Esophagus squamous epithelium (tissue), 5 donors: ENCODE measurements around the gene TPO. TPM values are rescaled to one million over a fixed set of nuclear protein-coding genes. Genes with fewer than 3 reads are reported as not detected.

ENCODE experiments used
- DNase-seq: peaks from one replicate; lab custom pipeline; 2025; lab: John Stamatoyannopoulos, UW
- H3K27ac ChIP-seq, 4 donors: fragments of 200-600 bp; sonication (generic); one replicate each; pipeline ENCODE4 v1.5.1; 2016 to 2019; ENCODE audit warnings: mild to moderate bottlenecking in 1 of 4
- H3K27me3 ChIP-seq, 4 donors: fragments of 200-600 bp; sonication (generic); 1 replicate in 3 of 4; 2 replicates in 1 of 4; pipeline versions ENCODE4 v1.5.1 to v1.6.0; 2017 to 2021; ENCODE audit warnings: antibody characterized with exemption in 1 of 4
- H3K36me3 ChIP-seq, 3 donors: fragments of 200-600 bp; sonication (generic); one replicate each; pipeline ENCODE4 v1.5.1; 2016 to 2019
- H3K4me1 ChIP-seq, 3 donors: fragments of 200-600 bp; sonication (generic); one replicate each; pipeline ENCODE4 v1.5.1; 2017 to 2019
- H3K4me3 ChIP-seq, 4 donors: fragments of 200-600 bp; sonication (generic); 1 replicate in 3 of 4; 2 replicates in 1 of 4; pipeline ENCODE4 v1.5.1; 2016 to 2019; ENCODE audit warnings: mild to moderate bottlenecking in 2 of 4, moderate library complexity in 1 of 4
- H3K9me3 ChIP-seq, 3 donors: fragments of 200-600 bp; sonication (generic); one replicate each; pipeline ENCODE4 v1.5.1; 2016 to 2019
- CTCF ChIP-seq, 6 experiments: fragments of 450-650 bp in 4 of 6; fragments of 200-600 bp in 2 of 6; sonication (generic) in 2 of 6; IDR thresholded peaks; one replicate each; pipeline ENCODE4 v1.5.1; 2016 to 2019; ENCODE audit warnings: antibody characterized with exemption in 6 of 6, mild to moderate bottlenecking in 4 of 6, moderate library complexity in 4 of 6
- POLR2A ChIP-seq, 4 donors: fragments of 450-650 bp; IDR thresholded peaks; one replicate each; pipeline ENCODE4 v1.6.1; 2017; ENCODE audit warnings: antibody characterized with exemption in 4 of 4, mild to moderate bottlenecking in 4 of 4, moderate library complexity in 3 of 4
- WGBS, 2 donors: methylation state at CpG; one replicate each; pipeline ENCODE4 v1.1.5; 2018; 5-methylcytosine and 5-hydroxymethylcytosine counted together
- intact Hi-C: fragments of 100-400 bp; cut with DNase I; formaldehyde crosslinking; loops from one replicate; pipeline ENCODE4 v1.15.0; 2022
- total RNA-seq, 4 donors: library from RNA; depleted of rRNA; stranded (reverse); fragments of >200 nt; gene quantifications; one replicate each; pipeline ENCODE4 v1.1.0, GENCODE V29; 2016
- donor health status: DM: yes; HTN: yes; CAD: no.

TPO gene
- total RNA-seq, 4 donors from 2014 or later, result 0.31 to 4.6 (median 2.7) TPM

- no peak overlapping the region for H3K4me3 ChIP-seq
- no peaks in the 10 kb centered on the region for H3K9me3 ChIP-seq
- no peak for DNase-seq
- no peaks in the 10 kb centered on the region for H3K4me1 ChIP-seq
- no peak overlapping the region for H3K27ac ChIP-seq
- intact Hi-C loops, result no loop called here
- no peak for TF ChIP-seq CTCF (IDR thresholded peaks at IDR 0.05)
- TF ChIP-seq POLR2A (IDR thresholded peaks at IDR 0.05), result no peak
- H3K27me3 ChIP-seq, result no peaks in the 10 kb centered on the region
- H3K36me3 ChIP-seq, result no peaks in the 10 kb centered on the region
- 83 to 85% methylated on average over 11 of the region's 11 CpGs for WGBS, 2 donors
Observed at GRCh38 chr2:1371082-1371481, 42.2 kb upstream of the TPO start.

- intact Hi-C loops, result no loop called here
Observed at GRCh38 chr2:1373830-1374229, 39.4 kb upstream of the TPO start.

GRCh38 chr2:1374287-1374686 is 39.0 kb upstream of the TPO start:
- no peaks in the 10 kb centered on the region for H3K36me3 ChIP-seq
- peaks cover 0 to 8% (median 0%) of the 10 kb centered on the region in 3 donors for H3K4me1 ChIP-seq
- WGBS, 2 donors, result 46 to 74% methylated on average over 10 to 11 of the region's 11 CpGs
- H3K27me3 ChIP-seq, result no peaks in the 10 kb centered on the region
- no peaks in the 10 kb centered on the region for H3K9me3 ChIP-seq
- DNase-seq, result no peak
- no peak for TF ChIP-seq POLR2A (IDR thresholded peaks at IDR 0.05)
- no peak for TF ChIP-seq CTCF (IDR thresholded peaks at IDR 0.05)
- H3K27ac ChIP-seq, result peak overlapping the region in 2 of 4 donors; percentile 25 to 42
- intact Hi-C loops, result no loop called here
- peak overlapping the region in 3 of 4 donors; percentile 16 to 40 (median 30) for H3K4me3 ChIP-seq

More at GRCh38 chr2:1373830-1374229, 39.4 kb upstream of the TPO start:
- Histone ChIP-seq H3K4me3 (peak overlapping the region in 3 of 4 donors; percentile 16 to 40 (median 30)), H3K36me3 (no peaks in the 10 kb centered on the region), H3K4me1 (peaks cover 0 to 8% (median 0%) of the 10 kb centered on the region in 3 donors), H3K9me3 (no peaks in the 10 kb centered on the region), H3K27me3 (no peaks in the 10 kb centered on the region), H3K27ac (peak overlapping the region in 3 of 4 donors; percentile 25 to 42 (median 28))
- WGBS, 2 donors, result 72 to 76% methylated on average over 3 to 12 of the region's 12 CpGs
- TF ChIP-seq CTCF (IDR thresholded peaks at IDR 0.05) (no peak), POLR2A (IDR thresholded peaks at IDR 0.05) (no peak)
- DNase-seq, result no peak

- Histone ChIP-seq H3K27me3 (no peaks in the 10 kb centered on the region), H3K9me3 (no peaks in the 10 kb centered on the region), H3K27ac (no peak overlapping the region), H3K4me1 (peaks cover 0 to 8% (median 0%) of the 10 kb centered on the region in 3 donors), H3K36me3 (no peaks in the 10 kb centered on the region), H3K4me3 (peak overlapping the region in 3 of 4 donors; percentile 1 to 44 (median 30))
- 75 to 78% methylated on average over 13 of the region's 14 CpGs for WGBS, 2 donors
- intact Hi-C loops, result no loop called here
- no peak for DNase-seq
- no peak for TF ChIP-seq CTCF (IDR thresholded peaks at IDR 0.05)
- TF ChIP-seq POLR2A (IDR thresholded peaks at IDR 0.05), result no peak
Observed at GRCh38 chr2:1375794-1376193, 37.5 kb upstream of the TPO start.

- no peak for DNase-seq
- Histone ChIP-seq H3K4me1 (peaks cover 0 to 8% (median 0%) of the 10 kb centered on the region in 3 donors), H3K4me3 (peak overlapping the region in 1 of 4 donors; percentile 41), H3K27me3 (no peaks in the 10 kb centered on the region), H3K27ac (no peak overlapping the region), H3K36me3 (no peaks in the 10 kb centered on the region), H3K9me3 (no peaks in the 10 kb centered on the region)
- WGBS, 2 donors, result 60 to 62% methylated on average over 1 to 5 of the region's 6 CpGs
- intact Hi-C loops, result no loop called here
- no peak for TF ChIP-seq POLR2A (IDR thresholded peaks at IDR 0.05)
- no peak for TF ChIP-seq CTCF (IDR thresholded peaks at IDR 0.05)
Observed at GRCh38 chr2:1377473-1377872, 35.8 kb upstream of the TPO start.
